Ishikawa (cell line): ENCODE measurements around the gene ISL2.

Experiments
- CEBPB ChIP-seq: IDR thresholded peaks from 2 replicates; pipeline ENCODE4 v1.6.1; 2012
- CREB1 ChIP-seq: IDR thresholded peaks from 2 replicates; pipeline ENCODE4 v1.6.1; 2012; ENCODE audit warnings: low read depth
- EGR1 ChIP-seq: IDR thresholded peaks from 2 replicates; pipeline ENCODE4 v1.6.1; 2012
- EP300 ChIP-seq: IDR thresholded peaks from 2 replicates; pipeline ENCODE4 v1.6.1; 2012; ENCODE audit warnings: borderline replicate concordance
- FOXM1 ChIP-seq: IDR thresholded peaks from 2 replicates; pipeline ENCODE4 v1.6.1; 2012; ENCODE audit warnings: low read depth, borderline replicate concordance
- MAX ChIP-seq: IDR thresholded peaks from 2 replicates; pipeline ENCODE4 v1.6.1; 2012
- NFIC ChIP-seq: IDR thresholded peaks from 2 replicates; pipeline ENCODE4 v1.6.1; 2012
- RAD21 ChIP-seq: IDR thresholded peaks from 2 replicates; pipeline ENCODE4 v1.6.1; 2012; ENCODE audit warnings: low read depth
- REST ChIP-seq: IDR thresholded peaks from 2 replicates; pipeline ENCODE4 v1.6.1; 2012; ENCODE audit warnings: low read depth, mild to moderate bottlenecking
- TAF1 ChIP-seq: IDR thresholded peaks from 2 replicates; pipeline ENCODE4 v1.6.1; 2012; ENCODE audit warnings: low read depth, mild to moderate bottlenecking
- TCF12 ChIP-seq: IDR thresholded peaks from 2 replicates; pipeline ENCODE4 v1.6.1; 2012; ENCODE audit warnings: low read depth
- TEAD4 ChIP-seq: IDR thresholded peaks from 2 replicates; pipeline ENCODE4 v1.6.1; 2012
- USF1 ChIP-seq: IDR thresholded peaks from 2 replicates; pipeline ENCODE4 v1.6.1; 2012
- YY1 ChIP-seq: IDR thresholded peaks from 2 replicates; pipeline ENCODE4 v1.6.1; 2012; ENCODE audit warnings: low read depth
- ZBTB7A ChIP-seq: IDR thresholded peaks from 2 replicates; pipeline ENCODE4 v1.6.1; 2012; ENCODE audit warnings: low read depth

Gene ISL2

GRCh38 chr15:76349301-76350070 is 12.9 kb downstream of the ISL2 start:
- TF ChIP-seq YY1 (no peak), USF1 (no peak), TAF1 (no peak), REST (no peak), EGR1 (no peak), TEAD4 (no peak), EP300 (no peak), ZBTB7A (no peak), FOXM1 (no peak), CEBPB (no peak), CREB1 (no peak), RAD21 (no peak)

- no peak for TF ChIP-seq EP300
- TF ChIP-seq NFIC, result no peak
- no peak for TF ChIP-seq REST
- no peak for TF ChIP-seq EGR1
- no peak for TF ChIP-seq USF1
- TF ChIP-seq RAD21, result no peak
- TF ChIP-seq TAF1, result no peak
- no peak for TF ChIP-seq TCF12
- no peak for TF ChIP-seq FOXM1
- no peak for TF ChIP-seq MAX
- no peak for TF ChIP-seq YY1
- no peak for TF ChIP-seq ZBTB7A
- TF ChIP-seq CEBPB, result no peak
- no peak for TF ChIP-seq TEAD4
- TF ChIP-seq CREB1, result no peak
Measured at GRCh38 chr15:76353023-76353577, 16.5 kb downstream of the ISL2 start.

- TF ChIP-seq CEBPB (no peak), YY1 (no peak), TAF1 (no peak), CREB1 (no peak), REST (no peak), MAX (no peak), TEAD4 (no peak), USF1 (no peak), FOXM1 (no peak), ZBTB7A (no peak), NFIC (no peak), EP300 (no peak), EGR1 (no peak), TCF12 (no peak), RAD21 (no peak)
Measured at GRCh38 chr15:76353903-76354302, 17.3 kb downstream of the ISL2 start.

GRCh38 chr15:76354823-76355440 is 18.4 kb downstream of the ISL2 start:
- TF ChIP-seq CEBPB (no peak), NFIC (no peak), MAX (no peak), RAD21 (no peak), EGR1 (no peak), CREB1 (no peak)
